Kidney epithelial cell (primary cell): Measurements from ENCODE around the gene LIN52. TPM values are rescaled to one million over a fixed set of nuclear protein-coding genes. Genes with fewer than 3 reads are reported as not detected.

ENCODE experiments used
- DNase-seq: peaks from one replicate; pipeline ENCODE4 v3.0.0-alpha.2; 2010; ENCODE audit warnings: low read depth
- H3K27me3 ChIP-seq: 2 replicates; pipeline ENCODE4 v1.6.0; 2011; ENCODE audit warnings: low read length; ENCODE audit not compliant: control insufficient read depth, insufficient read depth
- H3K36me3 ChIP-seq: 2 replicates; pipeline ENCODE4 v1.5.1; 2011; ENCODE audit warnings: low read length; ENCODE audit not compliant: control insufficient read depth, insufficient read depth
- H3K4me3 ChIP-seq: 2 replicates; pipeline ENCODE4 v1.5.1; 2011; ENCODE audit warnings: low read depth, mild to moderate bottlenecking, control low read depth, low read length
- total RNA-seq: library from RNA; depleted of rRNA; stranded (reverse); fragments of >200 nt; gene quantifications from 2 replicates; pipeline ENCODE4 v1.2.3, GENCODE V29; 2015
- TF ChIP-seq, protein P1 (sequence below): IDR thresholded peaks from 2 replicates; pipeline ENCODE4 v1.5.1; 2011; ENCODE audit warnings: mild to moderate bottlenecking, moderate library complexity, low read length, control low read depth, inconsistent platforms; ENCODE audit not compliant: insufficient read depth, poor library complexity, severe bottlenecking

LIN52 gene
- total RNA-seq, 1 donor from 2014 or later = 7.8 TPM

DNA sequence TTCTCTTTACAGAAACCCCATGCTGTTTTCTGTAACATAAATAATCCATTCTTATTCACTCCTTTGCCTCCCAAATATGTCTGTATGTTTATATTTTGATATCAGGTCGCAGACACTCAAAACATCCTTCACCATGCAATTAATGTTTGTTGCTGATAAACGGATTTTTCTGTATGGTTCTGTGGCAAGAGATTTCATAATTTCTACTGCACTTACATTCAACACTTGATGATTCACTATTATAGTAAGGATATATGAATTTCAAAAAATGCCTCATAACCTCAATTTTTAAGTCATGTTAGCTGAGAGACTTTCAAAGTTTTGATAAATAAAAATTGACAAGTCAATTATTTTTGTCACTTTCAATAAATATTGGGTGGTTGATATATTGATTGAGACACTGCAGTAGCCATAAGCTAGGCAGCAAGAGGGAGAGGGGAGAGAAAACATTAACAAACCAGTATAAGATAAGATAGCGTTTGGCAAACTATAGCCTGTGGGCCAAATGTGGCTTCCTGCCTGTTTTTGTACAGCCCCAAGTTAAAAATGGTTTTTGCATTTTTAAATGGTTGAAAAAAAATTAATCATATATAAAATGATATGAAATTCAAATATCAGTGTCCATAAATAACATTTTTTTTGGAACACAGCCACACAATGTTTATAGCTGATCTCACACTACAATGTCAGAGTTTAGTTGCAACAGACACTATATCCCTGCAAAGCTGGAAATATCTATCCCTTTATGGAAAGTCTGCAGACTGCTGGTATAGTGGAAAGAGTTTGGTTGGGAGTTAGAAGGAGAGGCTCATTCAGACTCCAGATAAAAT, 18.8 kb upstream of the LIN52 start:
- no peak overlapping the region for H3K4me3 ChIP-seq
- no peaks in the 10 kb centered on the region for H3K36me3 ChIP-seq
- no peaks in the 10 kb centered on the region for H3K27me3 ChIP-seq
- TF ChIP-seq, protein P1, sequence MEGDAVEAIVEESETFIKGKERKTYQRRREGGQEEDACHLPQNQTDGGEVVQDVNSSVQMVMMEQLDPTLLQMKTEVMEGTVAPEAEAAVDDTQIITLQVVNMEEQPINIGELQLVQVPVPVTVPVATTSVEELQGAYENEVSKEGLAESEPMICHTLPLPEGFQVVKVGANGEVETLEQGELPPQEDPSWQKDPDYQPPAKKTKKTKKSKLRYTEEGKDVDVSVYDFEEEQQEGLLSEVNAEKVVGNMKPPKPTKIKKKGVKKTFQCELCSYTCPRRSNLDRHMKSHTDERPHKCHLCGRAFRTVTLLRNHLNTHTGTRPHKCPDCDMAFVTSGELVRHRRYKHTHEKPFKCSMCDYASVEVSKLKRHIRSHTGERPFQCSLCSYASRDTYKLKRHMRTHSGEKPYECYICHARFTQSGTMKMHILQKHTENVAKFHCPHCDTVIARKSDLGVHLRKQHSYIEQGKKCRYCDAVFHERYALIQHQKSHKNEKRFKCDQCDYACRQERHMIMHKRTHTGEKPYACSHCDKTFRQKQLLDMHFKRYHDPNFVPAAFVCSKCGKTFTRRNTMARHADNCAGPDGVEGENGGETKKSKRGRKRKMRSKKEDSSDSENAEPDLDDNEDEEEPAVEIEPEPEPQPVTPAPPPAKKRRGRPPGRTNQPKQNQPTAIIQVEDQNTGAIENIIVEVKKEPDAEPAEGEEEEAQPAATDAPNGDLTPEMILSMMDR = no peak
- no peak for DNase-seq

DNA sequence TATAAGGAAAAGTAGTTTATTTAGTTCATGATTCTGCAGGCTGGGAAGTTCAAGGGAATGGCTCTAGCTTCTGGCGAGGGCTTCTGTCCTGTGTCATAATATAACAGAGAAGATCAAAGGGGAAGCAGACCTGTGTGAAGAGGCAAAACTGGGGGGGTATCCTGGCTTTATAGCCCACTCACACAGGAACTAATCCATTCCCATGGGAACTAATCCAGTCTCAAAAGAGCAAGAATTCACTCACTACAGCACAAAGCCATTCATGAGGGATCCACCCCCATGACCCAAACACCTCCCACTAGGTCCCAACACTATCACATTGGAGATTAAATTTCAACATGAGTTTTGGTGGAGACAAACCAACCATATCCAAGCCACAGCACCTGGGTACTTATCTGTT, 7.4 kb upstream of the LIN52 start:
- no peaks in the 10 kb centered on the region for H3K27me3 ChIP-seq
- DNase-seq = no peak
- TF ChIP-seq, protein P1 = no peak
- no peak overlapping the region for H3K4me3 ChIP-seq
- H3K36me3 ChIP-seq = no peaks in the 10 kb centered on the region

DNA sequence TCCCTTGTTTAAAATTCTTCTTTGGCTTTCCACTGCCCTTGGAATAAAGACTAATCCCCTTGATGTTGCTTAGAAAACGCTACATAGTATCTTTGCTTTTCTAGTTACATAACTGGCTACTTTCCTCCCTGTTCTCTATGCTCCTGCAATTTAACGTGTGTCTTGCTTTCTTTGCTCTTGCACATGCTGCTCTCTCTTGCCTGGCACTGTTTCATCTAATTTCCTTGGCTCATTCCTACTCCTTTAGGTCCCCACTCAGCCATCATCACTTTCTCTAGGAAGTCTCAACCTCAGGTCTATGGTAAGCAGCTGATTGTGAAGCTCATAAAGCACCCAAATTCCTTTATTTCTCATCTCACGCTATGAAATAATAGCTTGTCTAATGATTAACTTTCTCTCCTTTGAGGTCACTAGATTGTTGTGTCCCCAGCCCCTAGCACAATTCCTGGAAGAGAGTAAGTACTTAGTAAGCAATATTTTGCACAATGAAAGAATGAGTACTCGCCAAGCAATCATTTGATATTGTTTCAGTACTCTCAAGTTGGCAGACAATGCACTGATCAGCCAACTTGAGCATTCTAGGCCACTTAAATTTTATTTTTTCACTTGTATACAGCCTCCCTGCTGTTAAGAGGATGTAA, 3.8 kb upstream of the LIN52 start:
- TF ChIP-seq, protein P1 = no peak
- H3K36me3 ChIP-seq = no peaks in the 10 kb centered on the region
- H3K4me3 ChIP-seq = no peak overlapping the region
- DNase-seq = no peak
- H3K27me3 ChIP-seq = no peaks in the 10 kb centered on the region

DNA sequence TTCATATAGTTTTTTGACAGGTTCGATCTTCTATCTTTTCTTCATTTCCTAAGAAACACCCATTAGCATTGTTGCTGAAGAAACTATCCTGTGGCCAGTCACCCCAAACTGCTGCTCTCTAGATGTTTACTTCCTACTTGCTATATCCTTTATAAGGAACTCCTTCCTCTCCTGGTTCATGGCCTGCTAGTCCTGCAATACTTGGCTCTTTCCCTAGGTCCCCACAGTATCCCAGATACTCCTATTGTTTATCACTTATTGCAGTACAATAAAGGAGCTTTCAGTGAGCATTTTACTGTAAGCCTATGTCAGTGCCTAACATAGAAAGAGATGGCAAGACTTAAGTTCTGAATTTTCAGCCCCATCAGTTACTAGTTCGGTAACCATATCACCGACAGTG, 3.3 kb upstream of the LIN52 start:
- Histone ChIP-seq H3K4me3 (no peak overlapping the region), H3K27me3 (no peaks in the 10 kb centered on the region), H3K36me3 (no peaks in the 10 kb centered on the region)
- DNase-seq = no peak
- TF ChIP-seq, protein P1 = no peak

DNA sequence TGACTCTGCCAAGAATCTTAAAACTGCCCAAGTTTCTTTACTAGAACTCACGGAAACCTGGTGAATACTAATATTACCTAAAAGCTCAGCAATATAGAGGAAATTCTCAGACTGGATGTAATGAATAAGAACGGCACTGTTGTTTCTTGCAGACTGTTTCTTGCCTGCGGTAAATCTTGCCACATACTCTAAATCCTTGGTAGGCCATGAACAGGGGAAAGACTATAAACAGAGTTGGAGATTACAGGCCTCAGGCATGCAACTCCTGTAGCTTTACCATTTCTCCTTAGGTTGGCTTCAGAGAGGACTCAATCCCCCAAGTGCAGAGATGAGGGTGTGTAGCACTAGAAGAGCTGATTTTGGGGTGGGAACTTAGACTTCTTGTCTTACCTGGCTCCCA, 1.6 kb upstream of the LIN52 start:
- TF ChIP-seq, protein P1 = no peak
- no peak for DNase-seq
- Histone ChIP-seq H3K4me3 (no peak overlapping the region), H3K36me3 (no peaks in the 10 kb centered on the region), H3K27me3 (no peaks in the 10 kb centered on the region)
